ENCODE results near the gene PSMC6. TPM values are rescaled to one million over a fixed set of nuclear protein-coding genes. Genes with fewer than 3 reads are reported as not detected.

The PSMC6 gene
- total and polyA plus RNA-seq, 2 of the 13 experiments (the other 11 are each of a cell fraction or from before 2014, with no cell fraction given) = 90.0 to 210 TPM

DNA sequence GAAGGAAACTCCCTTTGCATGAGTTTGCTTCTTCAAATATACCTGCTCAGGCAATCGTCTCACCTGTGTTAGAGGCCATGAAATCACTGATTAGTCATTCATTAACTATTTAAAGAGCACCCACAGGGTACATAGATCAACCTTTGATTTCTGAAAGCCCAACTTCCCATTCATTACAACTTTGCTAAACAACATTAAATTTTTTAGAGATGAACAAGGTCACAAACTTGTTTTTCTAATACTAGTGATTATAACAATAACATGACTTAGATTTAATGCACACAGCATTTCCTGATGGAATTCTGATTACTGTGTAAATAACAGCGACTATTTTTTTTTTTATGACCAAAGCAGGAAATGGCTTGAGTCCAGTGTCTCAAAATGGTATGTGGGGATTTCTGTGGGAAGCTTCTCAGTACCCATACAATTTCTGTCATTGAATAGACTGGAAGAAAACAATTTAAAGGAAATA, 6.3 kb upstream of the PSMC6 start (continued):
- no peak for TF ChIP-seq PRMT3 (CRISPR knock-in tag; IDR thresholded peaks at IDR 0.05; ENCODE audit: borderline replicate concordance, low read depth)
- no peak for TF ChIP-seq SOX6 (IDR thresholded peaks at IDR 0.05)
- TF ChIP-seq SOX6 (CRISPR knock-in tag; IDR thresholded peaks at IDR 0.05) = peak; percentile 14; the same call in 1 of the 2 replicates
- TF ChIP-seq, protein P1, sequence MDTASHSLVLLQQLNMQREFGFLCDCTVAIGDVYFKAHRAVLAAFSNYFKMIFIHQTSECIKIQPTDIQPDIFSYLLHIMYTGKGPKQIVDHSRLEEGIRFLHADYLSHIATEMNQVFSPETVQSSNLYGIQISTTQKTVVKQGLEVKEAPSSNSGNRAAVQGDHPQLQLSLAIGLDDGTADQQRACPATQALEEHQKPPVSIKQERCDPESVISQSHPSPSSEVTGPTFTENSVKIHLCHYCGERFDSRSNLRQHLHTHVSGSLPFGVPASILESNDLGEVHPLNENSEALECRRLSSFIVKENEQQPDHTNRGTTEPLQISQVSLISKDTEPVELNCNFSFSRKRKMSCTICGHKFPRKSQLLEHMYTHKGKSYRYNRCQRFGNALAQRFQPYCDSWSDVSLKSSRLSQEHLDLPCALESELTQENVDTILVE (CRISPR knock-in tag; IDR thresholded peaks at IDR 0.05) = 0 out of 2 replicates have a peak, but pooled peaks have one; percentile 35
- peak; percentile 97 for TF ChIP-seq ZEB1 (IDR thresholded peaks at IDR 0.05; ENCODE audit: insufficient replicate concordance, low read depth)
- TF ChIP-seq, protein P2, sequence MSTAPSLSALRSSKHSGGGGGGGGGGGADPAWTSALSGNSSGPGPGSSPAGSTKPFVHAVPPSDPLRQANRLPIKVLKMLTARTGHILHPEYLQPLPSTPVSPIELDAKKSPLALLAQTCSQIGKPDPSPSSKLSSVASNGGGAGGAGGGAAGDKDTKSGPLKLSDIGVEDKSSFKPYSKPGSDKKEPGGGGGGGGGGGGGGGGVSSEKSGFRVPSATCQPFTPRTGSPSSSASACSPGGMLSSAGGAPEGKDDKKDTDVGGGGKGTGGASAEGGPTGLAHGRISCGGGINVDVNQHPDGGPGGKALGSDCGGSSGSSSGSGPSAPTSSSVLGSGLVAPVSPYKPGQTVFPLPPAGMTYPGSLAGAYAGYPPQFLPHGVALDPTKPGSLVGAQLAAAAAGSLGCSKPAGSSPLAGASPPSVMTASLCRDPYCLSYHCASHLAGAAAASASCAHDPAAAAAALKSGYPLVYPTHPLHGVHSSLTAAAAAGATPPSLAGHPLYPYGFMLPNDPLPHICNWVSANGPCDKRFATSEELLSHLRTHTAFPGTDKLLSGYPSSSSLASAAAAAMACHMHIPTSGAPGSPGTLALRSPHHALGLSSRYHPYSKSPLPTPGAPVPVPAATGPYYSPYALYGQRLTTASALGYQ (CRISPR knock-in tag; IDR thresholded peaks at IDR 0.05) = no peak
- TF ChIP-seq ZSCAN29 (CRISPR knock-in tag; conservative IDR thresholded peaks at IDR 0.05) = no peak
- TF ChIP-seq CREB1 (IDR thresholded peaks at IDR 0.05) = no peak
- TF ChIP-seq CREB1 (CRISPR knock-in tag; IDR thresholded peaks at IDR 0.05) = peak; percentile 54
- TF ChIP-seq, protein P3, sequence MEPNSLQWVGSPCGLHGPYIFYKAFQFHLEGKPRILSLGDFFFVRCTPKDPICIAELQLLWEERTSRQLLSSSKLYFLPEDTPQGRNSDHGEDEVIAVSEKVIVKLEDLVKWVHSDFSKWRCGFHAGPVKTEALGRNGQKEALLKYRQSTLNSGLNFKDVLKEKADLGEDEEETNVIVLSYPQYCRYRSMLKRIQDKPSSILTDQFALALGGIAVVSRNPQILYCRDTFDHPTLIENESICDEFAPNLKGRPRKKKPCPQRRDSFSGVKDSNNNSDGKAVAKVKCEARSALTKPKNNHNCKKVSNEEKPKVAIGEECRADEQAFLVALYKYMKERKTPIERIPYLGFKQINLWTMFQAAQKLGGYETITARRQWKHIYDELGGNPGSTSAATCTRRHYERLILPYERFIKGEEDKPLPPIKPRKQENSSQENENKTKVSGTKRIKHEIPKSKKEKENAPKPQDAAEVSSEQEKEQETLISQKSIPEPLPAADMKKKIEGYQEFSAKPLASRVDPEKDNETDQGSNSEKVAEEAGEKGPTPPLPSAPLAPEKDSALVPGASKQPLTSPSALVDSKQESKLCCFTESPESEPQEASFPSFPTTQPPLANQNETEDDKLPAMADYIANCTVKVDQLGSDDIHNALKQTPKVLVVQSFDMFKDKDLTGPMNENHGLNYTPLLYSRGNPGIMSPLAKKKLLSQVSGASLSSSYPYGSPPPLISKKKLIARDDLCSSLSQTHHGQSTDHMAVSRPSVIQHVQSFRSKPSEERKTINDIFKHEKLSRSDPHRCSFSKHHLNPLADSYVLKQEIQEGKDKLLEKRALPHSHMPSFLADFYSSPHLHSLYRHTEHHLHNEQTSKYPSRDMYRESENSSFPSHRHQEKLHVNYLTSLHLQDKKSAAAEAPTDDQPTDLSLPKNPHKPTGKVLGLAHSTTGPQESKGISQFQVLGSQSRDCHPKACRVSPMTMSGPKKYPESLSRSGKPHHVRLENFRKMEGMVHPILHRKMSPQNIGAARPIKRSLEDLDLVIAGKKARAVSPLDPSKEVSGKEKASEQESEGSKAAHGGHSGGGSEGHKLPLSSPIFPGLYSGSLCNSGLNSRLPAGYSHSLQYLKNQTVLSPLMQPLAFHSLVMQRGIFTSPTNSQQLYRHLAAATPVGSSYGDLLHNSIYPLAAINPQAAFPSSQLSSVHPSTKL (CRISPR knock-in tag; IDR thresholded peaks at IDR 0.05) = peak; percentile 48; the same call in 1 of the 2 replicates
- TF ChIP-seq POGZ (CRISPR knock-in tag; IDR thresholded peaks at IDR 0.05) = peak; percentile 54; the same call in 1 of the 2 replicates
- no peak for TF ChIP-seq ZNF136 (CRISPR knock-in tag; IDR thresholded peaks at IDR 0.05; ENCODE audit: low read depth)
- TF ChIP-seq ZSCAN20 (CRISPR knock-in tag; IDR thresholded peaks at IDR 0.05; ENCODE audit: borderline replicate concordance) = no peak
- TF ChIP-seq EP300 (IDR thresholded peaks at IDR 0.05; ENCODE audit: low read depth in 2 of 2, low read length in 2 of 2) = peak in 1 of 2 experiments; percentile 36; a peak in 1 of 4 replicates
- no peak for TF ChIP-seq EP300 (CRISPR knock-in tag; IDR thresholded peaks at IDR 0.05; ENCODE audit: borderline replicate concordance)
- no peak for TF ChIP-seq STAG1 (CRISPR knock-in tag; IDR thresholded peaks at IDR 0.05)
- TF ChIP-seq, protein P4, sequence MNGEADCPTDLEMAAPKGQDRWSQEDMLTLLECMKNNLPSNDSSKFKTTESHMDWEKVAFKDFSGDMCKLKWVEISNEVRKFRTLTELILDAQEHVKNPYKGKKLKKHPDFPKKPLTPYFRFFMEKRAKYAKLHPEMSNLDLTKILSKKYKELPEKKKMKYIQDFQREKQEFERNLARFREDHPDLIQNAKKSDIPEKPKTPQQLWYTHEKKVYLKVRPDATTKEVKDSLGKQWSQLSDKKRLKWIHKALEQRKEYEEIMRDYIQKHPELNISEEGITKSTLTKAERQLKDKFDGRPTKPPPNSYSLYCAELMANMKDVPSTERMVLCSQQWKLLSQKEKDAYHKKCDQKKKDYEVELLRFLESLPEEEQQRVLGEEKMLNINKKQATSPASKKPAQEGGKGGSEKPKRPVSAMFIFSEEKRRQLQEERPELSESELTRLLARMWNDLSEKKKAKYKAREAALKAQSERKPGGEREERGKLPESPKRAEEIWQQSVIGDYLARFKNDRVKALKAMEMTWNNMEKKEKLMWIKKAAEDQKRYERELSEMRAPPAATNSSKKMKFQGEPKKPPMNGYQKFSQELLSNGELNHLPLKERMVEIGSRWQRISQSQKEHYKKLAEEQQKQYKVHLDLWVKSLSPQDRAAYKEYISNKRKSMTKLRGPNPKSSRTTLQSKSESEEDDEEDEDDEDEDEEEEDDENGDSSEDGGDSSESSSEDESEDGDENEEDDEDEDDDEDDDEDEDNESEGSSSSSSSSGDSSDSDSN (CRISPR knock-in tag; IDR thresholded peaks at IDR 0.05) = no peak
- peak; percentile 58 for TF ChIP-seq FOXA3 (CRISPR knock-in tag; IDR thresholded peaks at IDR 0.05)
- TF ChIP-seq HNRNPK (IDR thresholded peaks at IDR 0.05; ENCODE audit: low read depth, low read length, poor library complexity, severe bottlenecking) = no peak
- no peak for TF ChIP-seq SMAD9 (CRISPR knock-in tag; IDR thresholded peaks at IDR 0.05)

All from HepG2 (cell line).